Measurements from ENCODE around the gene SMC4.

- no peak for TF ChIP-seq CTCF (IDR thresholded peaks at IDR 0.05)
- TF ChIP-seq POLR2A (IDR thresholded peaks at IDR 0.05): no peak
- no peak for TF ChIP-seq EP300 (IDR thresholded peaks at IDR 0.05)
Observed at GRCh38 chr3:160402221-160403027, 3.0 kb downstream of the SMC4 start.
